Astrocyte (in vitro differentiated cells and primary cell): ENCODE data around the gene TRAT1. TPM values are rescaled to one million over a fixed set of nuclear protein-coding genes. Genes with fewer than 3 reads are reported as not detected.

Experiments
- DNase-seq: peaks from one replicate; pipeline ENCODE4 v3.0.0-alpha.2; 2010; ENCODE audit warnings: low read depth
- FAIRE-seq: peaks from 2 replicates; lab custom pipeline; 2011; peaks lifted over from hg19 to GRCh38; lab: Jason Lieb, UNC
- H2AFZ ChIP-seq: 2 replicates; pipeline ENCODE4 v1.6.0; 2012; ENCODE audit warnings: low read depth, low read length, inconsistent platforms
- H3K27ac ChIP-seq: 2 replicates; pipeline ENCODE4 v1.5.1; 2011; ENCODE audit warnings: low read depth, low read length, inconsistent platforms
- H3K27me3 ChIP-seq: 2 replicates; pipeline ENCODE4 v1.6.0; 2011; ENCODE audit warnings: low read length, inconsistent platforms; ENCODE audit not compliant: insufficient read depth
- H3K36me3 ChIP-seq: 2 replicates; pipeline ENCODE4 v1.5.1; 2011; ENCODE audit warnings: low read length, inconsistent platforms; ENCODE audit not compliant: insufficient read depth
- H3K4me1 ChIP-seq: 2 replicates; pipeline ENCODE4 v1.5.1; 2011; ENCODE audit warnings: low read length, inconsistent platforms; ENCODE audit not compliant: insufficient read depth
- H3K4me2 ChIP-seq: 2 replicates; pipeline ENCODE4 v1.6.0; 2012; ENCODE audit warnings: low read length, inconsistent platforms
- H3K4me3 ChIP-seq: 2 replicates; pipeline ENCODE4 v1.5.1; 2011; ENCODE audit warnings: low read depth, mild to moderate bottlenecking, low read length, inconsistent platforms; ENCODE audit not compliant: insufficient read depth
- H3K79me2 ChIP-seq: 2 replicates; pipeline ENCODE4 v1.6.0; 2012; ENCODE audit warnings: mild to moderate bottlenecking, low read length, inconsistent platforms; ENCODE audit not compliant: insufficient read depth
- H3K9ac ChIP-seq: 2 replicates; pipeline ENCODE4 v1.6.0; 2012; ENCODE audit warnings: mild to moderate bottlenecking, low read length, inconsistent platforms
- H3K9me3 ChIP-seq: 2 replicates; pipeline ENCODE4 v1.5.1; 2012; ENCODE audit warnings: low read depth, mild to moderate bottlenecking, low read length, inconsistent platforms; ENCODE audit not compliant: insufficient read depth
- H4K20me1 ChIP-seq: 2 replicates; pipeline ENCODE4 v1.6.0; 2012; ENCODE audit warnings: low read length, inconsistent platforms; ENCODE audit not compliant: insufficient read depth
- H3K27ac Mint-ChIP-seq: one replicate; pipeline ENCODE4 v1.8.0; 2021; ENCODE audit warnings: mild to moderate bottlenecking, mixed read lengths; ENCODE audit not compliant: unreplicated experiment
- H3K27me3 Mint-ChIP-seq: one replicate; pipeline ENCODE4 v1.8.0; 2021; ENCODE audit warnings: low read depth, mixed read lengths; ENCODE audit not compliant: unreplicated experiment
- H3K36me3 Mint-ChIP-seq: one replicate; pipeline ENCODE4 v1.8.0; 2021; ENCODE audit warnings: low read depth, mixed read lengths; ENCODE audit not compliant: unreplicated experiment
- H3K4me1 Mint-ChIP-seq: one replicate; pipeline ENCODE4 v1.8.0; 2021; ENCODE audit warnings: low read depth, mixed read lengths; ENCODE audit not compliant: unreplicated experiment
- H3K4me3 Mint-ChIP-seq: one replicate; pipeline ENCODE4 v1.8.0; 2021; ENCODE audit warnings: mild to moderate bottlenecking, moderate library complexity, mixed read lengths; ENCODE audit not compliant: unreplicated experiment
- H3K9me3 Mint-ChIP-seq: one replicate; pipeline ENCODE4 v1.8.0; 2021; ENCODE audit warnings: mild to moderate bottlenecking, mixed read lengths; ENCODE audit not compliant: unreplicated experiment
- CTCF ChIP-seq: IDR thresholded peaks from 2 replicates; pipeline ENCODE4 v1.5.1; 2011; ENCODE audit warnings: low read depth, mild to moderate bottlenecking, inconsistent platforms, low read length, moderate library complexity; ENCODE audit not compliant: insufficient read depth
- EZH2 ChIP-seq: IDR thresholded peaks from 2 replicates; pipeline ENCODE4 v1.6.1; 2012; ENCODE audit warnings: mild to moderate bottlenecking, low read length, inconsistent platforms; ENCODE audit not compliant: insufficient read depth
- total RNA-seq: library from RNA; stranded (reverse); gene quantifications from 2 replicates; pipeline ENCODE4 v1.2.1, GENCODE V29; 2021

TRAT1 gene
- total RNA-seq, 1 donor from 2014 or later: not detected

- H3K4me1 ChIP-seq: no peaks in the 10 kb centered on the region
- no peak for TF ChIP-seq CTCF
- no peak for TF ChIP-seq EZH2
- H3K27me3 ChIP-seq: no peaks in the 10 kb centered on the region
- H3K4me2 ChIP-seq: no peak overlapping the region
- H3K9me3 ChIP-seq: no peaks in the 10 kb centered on the region
- Mint-ChIP-seq H3K9me3 (no peaks in the 10 kb centered on the region), H3K27me3 (no peaks in the 10 kb centered on the region), H3K36me3 (no peaks in the 10 kb centered on the region), H3K4me1 (no peaks in the 10 kb centered on the region), H3K27ac (no peak overlapping the region), H3K4me3 (no peak overlapping the region)
- FAIRE-seq (no peak), DNase-seq (no peak)
- H3K9ac ChIP-seq: no peak overlapping the region
- H2AFZ ChIP-seq: no peak overlapping the region
- no peaks in the 10 kb centered on the region for H4K20me1 ChIP-seq
- no peak overlapping the region for H3K27ac ChIP-seq
- H3K4me3 ChIP-seq: no peak overlapping the region
- no peaks in the 10 kb centered on the region for H3K79me2 ChIP-seq
- no peaks in the 10 kb centered on the region for H3K36me3 ChIP-seq
Observed at GRCh38 chr3:108897883-108898282, 75.3 kb downstream of the TRAT1 start.

GRCh38 chr3:108899530-108899929, 76.9 kb downstream of the TRAT1 start:
- no peak for FAIRE-seq
- H3K27me3 Mint-ChIP-seq: no peaks in the 10 kb centered on the region
- Histone ChIP-seq H2AFZ (no peak overlapping the region), H4K20me1 (no peaks in the 10 kb centered on the region), H3K9ac (no peak overlapping the region), H3K27me3 (no peaks in the 10 kb centered on the region), H3K27ac (no peak overlapping the region), H3K4me2 (no peak overlapping the region), H3K79me2 (no peaks in the 10 kb centered on the region), H3K4me1 (no peaks in the 10 kb centered on the region), H3K4me3 (no peak overlapping the region), H3K36me3 (no peaks in the 10 kb centered on the region), H3K9me3 (no peaks in the 10 kb centered on the region)
- peaks cover 2% of the 10 kb centered on the region for H3K9me3 Mint-ChIP-seq
- H3K4me3 Mint-ChIP-seq: no peak overlapping the region
- DNase-seq: no peak
- no peak for TF ChIP-seq EZH2
- no peak for TF ChIP-seq CTCF
- H3K27ac Mint-ChIP-seq: no peak overlapping the region
- no peaks in the 10 kb centered on the region for H3K4me1 Mint-ChIP-seq
- no peaks in the 10 kb centered on the region for H3K36me3 Mint-ChIP-seq

Other genes starting within 250 kb of the TRAT1 start
- gene CIP2A, start 233.3 kb upstream of the TRAT1 start, total RNA-seq: 5.8 and 8.6 TPM in 2 replicates
- 10.9 and 12.9 TPM in 2 replicates for gene DZIP3, start 233.1 kb upstream of the TRAT1 start, total RNA-seq
- not detected in 2 replicates for gene RETNLB, start 65.4 kb upstream of the TRAT1 start, total RNA-seq
- not detected in 2 replicates for gene GUCA1C, start 131.1 kb downstream of the TRAT1 start, total RNA-seq